HG03575 (cell line): Measurements from ENCODE around the gene SNRPN.
"Not testable (repeated sequence)": the region's sequence is repeated elsewhere in the genome, so short reads cannot be mapped to it uniquely, and the experiment has no call there.

Experiments used
- ATAC-seq: cut with Tn5 transposase; IDR thresholded peaks from one replicate; pipeline ENCODE4 v1.9.1; 2021; ENCODE audit not compliant: unreplicated experiment, insufficient number of reproducible peaks, low FRiP score; ENCODE audit errors: extremely low read depth

SNRPN gene

DNA sequence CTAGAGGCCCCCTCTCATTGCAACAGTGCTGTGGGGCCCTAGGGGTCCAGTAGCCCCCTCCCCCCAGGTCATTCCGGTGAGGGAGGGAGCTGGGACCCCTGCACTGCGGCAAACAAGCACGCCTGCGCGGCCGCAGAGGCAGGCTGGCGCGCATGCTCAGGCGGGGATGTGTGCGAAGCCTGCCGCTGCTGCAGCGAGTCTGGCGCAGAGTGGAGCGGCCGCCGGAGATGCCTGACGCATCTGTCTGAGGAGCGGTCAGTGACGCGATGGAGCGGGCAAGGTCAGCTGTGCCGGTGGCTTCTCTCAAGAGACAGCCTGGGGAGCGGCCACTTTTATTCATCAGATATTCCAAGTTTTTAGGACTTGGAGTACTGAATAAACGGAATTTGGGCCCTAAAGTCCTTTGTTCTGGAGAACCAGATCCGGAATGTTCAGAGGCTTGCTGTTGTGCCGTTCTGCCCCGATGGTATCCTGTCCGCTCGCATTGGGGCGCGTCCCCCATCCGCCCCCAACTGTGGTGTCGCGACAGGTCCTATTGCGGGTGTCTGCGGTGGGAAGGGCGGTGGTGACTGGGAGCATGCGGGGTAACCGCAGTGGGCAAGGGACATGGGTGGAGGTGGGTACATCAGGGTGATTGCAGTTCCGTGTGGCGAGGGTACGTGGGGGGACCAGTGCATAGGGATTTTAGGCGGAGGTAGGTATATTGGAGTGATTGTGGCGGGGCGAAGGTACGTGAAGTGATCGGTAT, at the start of gene SNRPN, which contains the start of gene SNURF:
Gene SNRPN (plus strand): TSS at position 205 of the 748 bp plus-strand sequence. CDS start 19,467 bp downstream, outside the sequence.
Gene SNURF (plus strand): TSS at position 205 of the 748 bp plus-strand sequence. CDS start 62 bp downstream, at position 267.
- ATAC-seq: no peak

GRCh38 chr15:24916305-24917009, 38.3 kb upstream of the SNRPN start:
- ATAC-seq: no peak

DNA sequence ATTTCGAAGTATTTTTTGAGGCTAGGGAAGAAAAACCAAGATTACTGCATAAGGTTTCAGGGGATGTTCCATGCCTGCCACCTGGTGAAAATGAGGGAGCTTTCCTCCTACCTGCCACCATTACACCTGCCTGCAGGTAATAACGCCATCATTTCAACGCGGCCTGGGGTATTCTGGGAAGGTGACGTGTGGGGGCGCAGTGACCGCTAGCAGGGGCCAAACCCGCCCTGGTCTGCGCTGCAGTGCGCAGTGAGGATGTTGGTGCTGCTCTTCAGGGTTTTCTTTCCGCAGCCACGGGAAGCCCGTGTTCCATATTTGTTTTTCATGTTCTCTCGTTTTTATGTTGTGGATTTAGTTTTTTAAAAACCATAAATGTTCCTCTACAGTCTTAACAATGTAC, 37.4 kb upstream of the SNRPN start:
- ATAC-seq: no peak

DNA sequence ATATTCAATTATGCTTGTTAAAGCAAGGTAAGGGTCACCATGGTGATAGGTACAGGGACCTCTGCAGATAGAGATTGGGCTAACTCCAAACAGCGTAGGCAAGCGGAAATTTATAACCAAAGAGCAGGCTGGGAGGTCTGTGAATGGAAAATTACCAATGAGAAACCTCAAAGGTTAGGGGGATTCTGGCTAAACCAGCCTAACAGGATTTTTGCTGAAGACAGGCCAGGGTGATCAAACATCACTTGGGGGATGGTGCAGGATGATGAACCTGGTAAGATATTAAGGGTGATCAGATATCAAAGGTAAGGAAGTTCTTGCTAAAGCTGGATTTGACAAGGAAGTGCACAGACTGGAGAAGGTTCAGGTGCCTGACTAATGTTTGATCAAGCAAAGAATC, 35.3 kb upstream of the SNRPN start:
- no peak for ATAC-seq

DNA sequence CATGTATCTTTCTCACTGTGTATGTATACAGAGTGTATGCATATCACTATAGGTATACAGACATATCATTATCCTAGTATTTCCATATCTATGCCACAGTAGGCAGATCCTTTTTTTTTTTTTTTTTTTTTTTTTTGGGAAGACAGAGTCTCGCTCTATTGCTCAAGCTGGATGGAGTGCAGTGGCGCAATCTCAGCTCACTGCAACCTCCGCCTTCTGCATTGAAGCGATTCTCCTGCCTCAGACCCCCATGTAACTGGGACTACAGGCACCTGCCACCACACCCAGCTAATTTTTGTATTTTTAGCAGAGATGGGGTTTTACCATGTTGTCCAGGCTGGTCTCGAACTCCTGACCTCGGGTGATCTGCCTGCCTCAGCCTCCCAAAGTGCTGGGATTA, 32.0 kb upstream of the SNRPN start:
- ATAC-seq: not testable (repeated sequence)

DNA sequence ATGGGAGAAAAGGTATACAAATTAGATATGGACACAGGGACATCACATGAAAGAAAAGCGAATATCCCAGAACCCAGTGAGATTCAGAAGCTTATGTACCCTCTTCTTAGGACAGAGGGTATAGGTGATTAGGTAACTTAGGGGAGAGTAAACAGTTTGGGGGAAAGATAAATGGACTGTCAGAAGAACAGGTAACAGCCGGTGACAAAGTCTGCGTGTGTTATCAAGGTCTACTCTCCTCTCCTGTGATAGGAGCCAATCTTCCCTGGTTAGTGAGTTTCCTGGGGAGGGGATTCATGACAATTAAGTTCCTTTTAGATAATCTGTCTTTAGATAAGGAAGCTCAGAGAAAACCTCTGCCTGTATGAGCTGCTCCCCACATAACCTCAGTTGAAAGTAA, 30.6 kb upstream of the SNRPN start:
- ATAC-seq: no peak

- no peak for ATAC-seq
These were observed 30.2 kb upstream of the SNRPN start for GRCh38 chr15:24924621-24925020.

- not testable (repeated sequence) for ATAC-seq
These were observed 22.7 kb upstream of the SNRPN start for GRCh38 chr15:24931874-24932732.

- no peak for ATAC-seq
These were observed 21.1 kb upstream of the SNRPN start for GRCh38 chr15:24933716-24934115.

- not testable (repeated sequence) for ATAC-seq
These were observed 16.6 kb upstream of the SNRPN start for GRCh38 chr15:24938224-24938623.

DNA sequence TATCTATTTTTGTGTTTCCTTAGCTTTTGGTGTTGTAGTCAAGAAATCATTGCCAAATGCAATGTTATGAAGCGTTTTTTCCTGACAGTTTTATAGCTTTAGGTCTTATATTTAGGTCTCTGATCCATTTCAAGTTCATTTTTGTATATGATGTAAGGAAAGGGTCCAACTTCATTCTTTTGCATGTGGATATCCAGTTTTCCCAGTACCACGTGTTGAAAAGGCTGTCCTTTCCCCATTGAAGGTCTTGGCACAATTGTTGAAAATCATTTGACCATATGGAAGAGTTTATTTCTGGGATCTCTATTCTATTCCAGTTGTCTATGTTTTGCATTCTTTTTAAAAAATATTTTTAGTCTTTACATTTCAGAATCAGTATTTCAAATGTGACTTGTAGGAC, 14.6 kb upstream of the SNRPN start:
- no peak for ATAC-seq

- ATAC-seq: no peak
These were observed 11.4 kb upstream of the SNRPN start for GRCh38 chr15:24943361-24943760.

GRCh38 chr15:24944954-24945353, 9.8 kb upstream of the SNRPN start:
- no peak for ATAC-seq

DNA sequence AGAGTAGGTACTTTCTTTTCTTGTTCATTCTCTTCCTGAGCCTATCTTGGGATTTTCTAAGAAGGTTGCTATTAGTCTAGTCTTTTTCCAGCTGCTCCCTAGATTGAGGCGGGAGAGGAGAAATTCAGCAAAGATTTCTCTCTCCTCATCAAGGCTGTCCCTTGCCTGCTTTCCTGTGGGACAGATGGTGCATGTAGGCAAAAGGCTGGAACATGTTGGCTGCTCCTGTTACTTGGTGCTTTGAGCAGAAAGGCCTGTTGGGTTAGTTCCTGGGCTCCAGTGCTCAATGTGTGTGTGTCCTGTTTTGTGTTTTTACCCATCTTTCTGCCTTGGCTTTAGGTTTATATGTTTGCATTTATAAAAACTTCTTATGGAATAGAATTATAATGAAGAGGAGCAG, 9.1 kb upstream of the SNRPN start:
- no peak for ATAC-seq

DNA sequence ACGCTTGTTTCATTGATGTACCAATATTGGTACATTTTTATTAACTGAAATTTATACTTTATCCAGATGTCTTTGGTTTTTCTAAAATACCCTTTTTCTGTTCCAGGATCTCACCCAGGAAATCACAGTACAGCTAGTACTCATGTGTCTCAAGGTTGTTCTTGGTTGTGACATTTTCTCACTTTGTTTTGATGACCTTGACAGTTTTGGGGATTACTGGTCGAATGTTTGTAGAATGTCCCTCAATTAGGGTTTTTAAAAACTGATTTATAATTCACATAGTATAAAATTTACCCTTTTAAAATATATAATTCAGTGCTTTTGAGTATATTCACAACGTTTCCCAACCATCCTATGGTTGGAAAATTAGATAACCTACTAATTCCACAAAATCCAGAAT, 6.3 kb upstream of the SNRPN start:
- no peak for ATAC-seq

DNA sequence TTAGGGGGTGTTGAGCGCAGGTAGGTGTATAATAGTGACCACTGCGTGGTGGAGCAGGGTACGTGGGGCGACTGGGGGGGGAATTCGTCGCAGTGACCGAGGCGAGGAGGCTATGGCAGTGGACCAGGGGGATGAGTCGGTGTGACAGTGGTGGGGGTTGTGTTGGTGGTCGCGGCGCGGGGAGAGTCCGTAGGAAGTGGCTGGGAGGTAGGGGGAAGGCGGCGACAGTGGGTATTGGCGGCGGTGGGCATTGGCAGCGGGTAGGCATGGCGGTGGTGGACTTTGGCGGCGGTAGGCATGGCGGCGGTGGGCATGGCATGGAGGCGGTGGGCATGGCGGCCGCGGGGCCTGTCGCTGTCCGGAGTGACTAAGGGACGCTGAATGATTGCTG, 739 bp downstream of the SNRPN start:
- no peak for ATAC-seq

DNA sequence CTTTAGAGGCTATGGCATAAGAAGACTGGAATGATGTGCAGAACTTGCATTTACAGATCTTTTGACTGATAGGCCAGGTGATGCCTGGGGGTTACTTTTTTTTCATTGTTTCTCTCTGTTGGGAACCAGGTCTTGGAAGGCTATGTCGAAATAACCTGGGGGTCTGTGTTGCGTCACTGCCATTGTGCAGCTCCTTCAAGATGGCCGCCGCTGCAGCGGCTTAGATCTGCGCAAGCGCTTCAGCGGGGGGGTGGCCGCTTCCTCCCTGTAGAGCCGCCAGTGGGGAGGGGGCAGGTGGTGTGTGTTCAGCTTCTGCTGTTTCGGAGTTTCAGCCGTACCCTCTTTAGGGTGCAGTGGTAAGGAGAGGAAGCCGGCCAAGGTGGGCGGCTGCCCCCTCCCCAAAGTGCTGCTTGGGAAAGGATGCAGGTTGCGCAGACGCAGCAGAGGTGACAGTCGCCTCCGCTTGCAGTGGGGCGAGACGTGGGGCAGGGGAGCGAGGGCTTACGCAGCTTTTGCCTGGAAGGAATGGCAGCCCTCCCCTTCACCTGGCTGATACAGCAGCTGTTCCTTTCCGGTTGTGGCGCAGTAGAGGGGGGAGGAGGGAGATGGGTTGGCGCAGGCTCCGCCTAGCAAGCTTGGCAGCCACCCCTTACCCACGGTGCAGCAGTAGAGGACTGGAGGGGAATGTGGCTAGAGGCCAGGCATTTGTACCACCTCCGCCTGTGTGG, 1.5 kb downstream of the SNRPN start:
- no peak for ATAC-seq

GRCh38 chr15:24957691-24958090, 2.9 kb downstream of the SNRPN start:
- no peak for ATAC-seq

DNA sequence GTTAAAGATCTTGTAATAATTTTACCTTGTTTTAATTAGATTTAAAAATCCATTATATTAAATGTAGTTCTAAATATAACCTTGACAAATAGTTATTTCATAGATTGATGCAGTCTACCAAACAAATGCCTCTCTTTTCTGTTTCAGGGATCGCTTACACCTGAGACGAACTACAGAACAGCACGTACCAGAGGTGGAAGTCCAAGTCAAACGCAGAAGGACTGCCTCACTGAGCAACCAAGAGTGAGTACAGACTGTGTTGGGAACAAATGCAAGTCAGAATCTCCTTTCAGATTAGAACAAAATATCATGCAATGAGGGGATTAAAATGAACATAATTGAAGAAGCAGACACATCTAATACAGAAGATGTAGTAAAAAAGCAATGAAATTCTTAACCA, 7.2 kb downstream of the SNRPN start:
- ATAC-seq: no peak
